GM13976 (cell line): ENCODE results near the gene SNX19.

ENCODE experiments used
- DNase-seq: peaks from one replicate; pipeline ENCODE4 v3.0.0; 2012; ENCODE audit warnings: low spot score
- CTCF ChIP-seq: IDR thresholded peaks from 2 replicates; pipeline ENCODE4 v1.5.1; 2012; ENCODE audit warnings: borderline replicate concordance, mild to moderate bottlenecking; ENCODE audit not compliant: insufficient read depth; ENCODE audit errors: extremely low read depth, missing control alignments, control extremely low read depth
- in situ Hi-C: fragments of 300-500 bp; cut with MboI; formaldehyde crosslinking; loops from one replicate; pipeline ENCODE4 v1.12.0; 2022; ENCODE audit warnings: low sequenced_read_pairs, mixed read lengths, inconsistent platforms; ENCODE audit not compliant: unreplicated experiment

Gene SNX19

DNA sequence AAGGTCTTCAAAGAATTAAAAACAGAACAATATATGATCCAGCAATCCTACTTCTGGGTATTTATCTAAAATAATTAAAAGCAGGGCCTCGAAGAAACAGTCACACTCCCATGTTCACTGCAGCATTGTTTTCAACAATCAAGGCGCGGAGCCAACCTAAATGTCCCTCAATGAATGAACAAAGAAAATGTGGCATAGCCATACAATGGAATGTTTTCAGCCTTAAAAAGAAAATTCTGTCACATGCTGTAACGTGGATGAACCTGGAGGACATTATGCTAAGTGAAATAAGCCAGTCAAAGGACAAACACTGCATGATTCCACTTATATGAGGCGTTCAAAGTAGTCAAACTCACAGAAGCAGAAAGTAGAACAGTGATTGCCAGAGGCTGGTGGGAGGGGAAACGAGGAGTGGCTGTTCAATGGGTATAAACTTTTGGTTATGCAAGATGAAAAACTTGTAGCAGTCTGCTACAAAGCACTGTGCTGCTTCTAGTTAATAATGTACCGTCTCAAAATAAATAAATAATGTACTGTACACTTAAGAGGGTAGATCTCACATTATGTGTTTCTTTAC lies 41.2 kb downstream of the SNX19 start:
- DNase-seq = no peak
- in situ Hi-C loops = loop anchor here (25.0 kb wide), 1 partner anchor 663 kb away; no protein-coding TSS in a partner anchor
- TF ChIP-seq CTCF = no peak

- no peak for DNase-seq
- no peak for TF ChIP-seq CTCF
- in situ Hi-C loops = loop anchor here (25.0 kb wide), 1 partner anchor 662 kb away; no protein-coding TSS in a partner anchor
These were observed 41.9 kb downstream of the SNX19 start for GRCh38 chr11:130874396-130874795.

- DNase-seq = no peak
- in situ Hi-C loops = loop anchor here (25.0 kb wide), 1 partner anchor 661 kb away; no protein-coding TSS in a partner anchor
- no peak for TF ChIP-seq CTCF
These were observed 42.5 kb downstream of the SNX19 start for GRCh38 chr11:130873761-130874160.

GRCh38 chr11:130872981-130873380 lies 43.3 kb downstream of the SNX19 start:
- DNase-seq = no peak
- in situ Hi-C loops = loop anchor here (25.0 kb wide), 1 partner anchor 661 kb away; no protein-coding TSS in a partner anchor
- TF ChIP-seq CTCF = no peak

- TF ChIP-seq CTCF = no peak
- in situ Hi-C loops = loop anchor here (25.0 kb wide), 1 partner anchor 660 kb away; no protein-coding TSS in a partner anchor
- DNase-seq = no peak
These were observed 43.8 kb downstream of the SNX19 start for GRCh38 chr11:130872513-130872912.

DNA sequence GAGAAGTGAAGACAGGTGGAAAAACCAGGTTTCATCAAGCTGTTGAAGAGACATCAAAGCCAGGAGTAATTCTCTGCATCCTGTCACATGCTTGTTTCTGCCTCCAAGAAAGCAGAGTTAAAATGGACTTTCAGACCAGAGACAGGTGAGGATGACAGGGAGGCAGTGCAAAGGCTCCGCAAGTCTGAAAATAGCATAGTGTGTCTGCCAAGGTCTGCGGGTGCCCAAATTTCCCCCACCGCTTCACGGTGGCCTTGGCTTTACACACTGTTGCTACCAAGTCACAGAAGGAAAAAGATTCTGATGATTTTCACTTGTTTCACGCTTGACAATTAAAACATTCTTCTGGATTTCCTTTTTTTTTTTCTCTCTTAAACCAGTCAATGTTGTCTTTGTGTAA lies 44.2 kb downstream of the SNX19 start:
- DNase-seq = no peak
- TF ChIP-seq CTCF = no peak
- in situ Hi-C loops = loop anchor here (25.0 kb wide), 1 partner anchor 660 kb away; no protein-coding TSS in a partner anchor
